HT-29 (cell line): ENCODE measurements around the gene INO80B. TPM values are rescaled to one million over a fixed set of nuclear protein-coding genes. Genes with fewer than 3 reads are reported as not detected.

ENCODE experiments used
- DNase-seq: peaks from one replicate; pipeline ENCODE4 v3.0.0-alpha.2; 2015; ENCODE audit warnings: low spot score
- total RNA-seq: library from RNA; depleted of rRNA; stranded (reverse); fragments of >200 nt; shearing (Covaris generic); gene quantifications from 2 replicates; pipeline ENCODE4 v1.2.3, GENCODE V29; 2014; rRNA removed

Gene INO80B
- 26.0 and 34.6 TPM in 2 replicates for total RNA-seq

DNA sequence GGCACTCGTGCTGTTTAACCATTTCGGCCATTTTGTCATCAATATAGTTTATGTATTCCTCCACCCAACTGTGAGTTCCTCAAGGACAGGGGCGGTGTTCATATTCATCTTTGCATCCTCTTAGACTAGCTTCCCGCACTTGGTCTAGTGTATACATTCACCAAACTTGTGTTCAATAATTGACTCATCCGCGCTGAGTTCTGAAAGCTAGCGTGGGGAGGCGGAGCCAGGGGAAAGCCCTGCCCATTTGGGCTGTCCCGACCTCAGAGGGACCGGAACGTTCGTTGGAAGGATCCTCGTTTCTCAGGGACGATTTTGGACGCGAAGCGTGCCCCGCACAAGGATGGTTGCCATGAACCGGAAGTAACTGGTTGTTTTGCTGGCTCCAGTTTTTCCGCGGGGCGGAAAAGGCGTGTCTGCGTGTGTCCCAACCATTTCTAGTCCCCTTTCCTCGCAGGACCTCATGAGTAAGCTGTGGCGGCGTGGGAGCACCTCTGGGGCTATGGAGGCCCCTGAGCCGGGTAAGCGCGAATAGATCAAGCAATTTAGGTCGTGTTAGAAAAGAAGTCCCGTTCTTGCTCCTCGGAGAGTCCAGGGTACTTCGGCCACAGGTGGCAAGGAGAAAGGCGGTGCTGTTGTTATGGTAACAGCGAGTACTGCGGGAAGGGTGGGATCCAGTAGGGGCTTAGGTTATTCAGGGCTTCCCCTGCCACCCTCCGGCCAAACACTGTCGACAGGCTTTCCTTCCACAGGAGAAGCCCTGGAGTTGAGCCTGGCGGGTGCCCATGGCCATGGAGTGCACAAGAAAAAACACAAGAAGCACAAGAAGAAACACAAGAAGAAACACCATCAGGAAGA lies at the start of gene INO80B:
Gene INO80B, plus strand, starts transcription at position 434 of the 858 bp plus-strand sequence. Its CDS starts 30 bp downstream, at position 464.
- peak; percentile 98 for DNase-seq

DNA sequence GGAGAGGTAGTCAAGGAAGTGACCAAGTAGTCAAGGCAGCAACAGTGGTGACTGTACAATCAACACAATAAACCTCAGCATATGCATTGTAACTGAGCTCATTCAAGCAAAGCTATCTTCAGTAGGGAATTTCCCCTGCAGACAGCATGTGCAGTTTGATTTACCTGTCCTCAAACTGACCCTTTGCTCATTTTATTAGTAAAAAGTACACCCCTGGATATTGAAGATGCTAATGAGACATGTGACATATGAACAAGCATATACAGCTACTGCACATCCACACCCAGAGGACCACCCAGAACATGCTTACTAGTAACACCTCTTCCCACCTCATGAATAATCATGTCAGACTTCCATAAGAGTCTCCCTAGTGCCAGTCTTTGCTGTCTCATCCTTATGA lies 48.9 kb upstream of the INO80B start:
- no peak for DNase-seq

DNA sequence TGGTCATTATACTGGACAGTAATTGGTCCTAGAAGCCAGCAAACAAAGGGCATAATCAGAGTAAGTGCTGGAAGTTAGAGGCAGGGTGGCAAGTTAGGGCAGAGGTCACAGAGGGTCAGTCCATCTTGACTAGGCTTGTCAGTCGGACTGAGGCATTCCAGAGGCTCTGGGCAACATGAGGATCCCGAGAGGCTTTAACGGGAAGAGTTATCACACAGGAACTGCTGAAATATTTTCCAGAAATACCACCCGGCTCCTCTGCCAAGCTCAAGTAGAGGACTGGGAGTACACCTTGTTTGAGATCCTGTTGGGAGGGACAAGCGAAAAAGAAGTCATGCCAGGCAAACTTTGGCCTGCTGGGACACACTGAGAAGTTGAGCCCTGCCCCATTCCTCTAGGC lies 47.2 kb upstream of the INO80B start:
- DNase-seq: no peak

DNA sequence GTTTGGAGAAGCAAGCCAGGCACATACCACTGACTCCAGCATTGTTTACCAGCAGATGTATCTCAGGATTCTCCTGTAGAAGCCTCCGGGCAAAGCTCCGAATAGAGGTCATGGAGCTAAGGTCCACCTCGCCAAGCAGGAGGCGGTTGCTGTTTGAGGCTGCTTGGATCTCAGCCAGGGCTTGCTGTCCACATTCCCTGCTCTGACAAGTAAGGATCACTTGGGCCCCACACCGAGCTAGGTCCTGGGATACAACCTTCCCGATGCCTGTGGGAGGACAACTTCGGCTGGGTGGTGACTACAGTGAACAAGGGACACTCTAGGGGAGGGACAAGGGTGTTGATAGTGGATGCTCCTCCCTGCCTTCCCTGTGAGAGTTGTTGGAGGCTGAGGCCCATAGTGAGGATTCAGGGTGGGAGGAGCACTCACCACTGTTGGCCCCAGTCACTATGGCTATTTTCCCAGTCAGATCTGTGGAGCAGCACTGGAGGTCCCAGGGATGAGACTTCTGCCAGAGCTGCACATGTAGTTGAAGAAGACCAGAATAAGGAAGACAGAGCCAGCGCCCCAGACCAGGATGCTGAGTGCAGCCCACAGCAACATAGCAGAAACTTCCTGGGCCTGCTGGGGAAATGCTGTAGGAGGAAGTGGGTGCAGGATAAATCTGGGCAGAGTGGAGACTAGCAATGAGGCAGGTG lies 41.7 kb upstream of the INO80B start:
- DNase-seq: no peak

DNA sequence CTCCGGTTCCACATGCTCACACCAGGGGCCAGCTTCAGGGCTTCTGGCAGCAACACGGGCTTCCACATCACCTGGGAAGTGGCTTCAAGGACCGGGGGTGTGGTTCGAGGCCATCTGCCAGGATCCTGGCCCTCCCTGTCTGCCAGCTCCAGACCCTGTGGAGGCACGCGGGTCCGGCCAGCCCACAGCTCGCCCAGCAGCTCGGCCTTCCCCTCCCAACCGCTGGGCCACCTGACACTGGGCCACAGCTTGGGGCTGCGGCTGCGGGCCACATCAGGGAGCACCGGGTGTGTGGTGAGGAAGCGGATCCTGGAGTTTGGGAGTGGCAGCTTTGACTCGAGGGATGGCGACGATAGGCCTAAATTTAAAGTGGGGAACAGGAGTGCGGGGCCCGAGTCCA lies 40.4 kb upstream of the INO80B start:
- no peak for DNase-seq

DNA sequence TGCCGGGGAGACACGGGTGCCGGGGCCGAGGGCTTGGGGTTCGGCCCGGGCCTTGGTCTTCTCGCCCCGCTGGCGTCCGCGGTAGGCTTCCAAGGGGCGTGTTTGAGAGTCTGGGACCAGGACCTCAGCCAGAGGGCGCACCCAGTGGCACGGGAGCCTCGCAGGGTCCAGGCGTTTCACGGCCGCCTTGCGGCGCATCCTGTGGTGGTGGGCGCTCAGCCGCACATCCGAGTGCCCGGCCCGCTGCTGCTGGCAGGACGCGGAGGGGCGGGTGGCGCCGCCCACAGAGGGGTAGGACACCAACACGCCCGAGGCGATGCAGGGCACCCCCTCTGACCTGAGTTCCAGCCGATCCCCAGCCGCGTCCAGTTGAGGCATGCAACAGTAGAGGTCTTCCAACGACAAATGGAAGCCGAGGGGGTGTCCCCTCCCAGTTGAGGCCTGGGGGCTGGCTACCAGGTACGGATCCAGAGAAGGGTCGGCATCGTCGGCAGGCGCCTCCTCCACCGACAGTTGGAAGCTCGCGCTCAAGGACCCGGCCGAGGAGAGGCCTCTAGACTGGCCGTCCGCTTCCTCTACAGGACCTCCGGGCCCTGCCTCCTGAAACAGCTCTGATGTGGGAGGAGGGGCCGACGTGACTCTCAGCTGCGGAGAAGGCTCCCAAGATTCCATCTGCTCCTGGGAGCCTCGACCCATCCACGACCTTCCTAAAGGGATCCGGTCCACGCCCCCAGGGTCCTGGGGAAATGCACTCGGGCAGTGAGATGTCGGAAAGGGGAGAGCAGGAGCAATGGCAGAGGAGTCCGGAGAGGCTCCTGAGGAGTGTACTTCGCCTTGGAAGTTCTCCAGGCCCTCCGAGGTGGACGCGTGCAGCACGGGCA lies 39.8 kb upstream of the INO80B start:
- no peak for DNase-seq

DNA sequence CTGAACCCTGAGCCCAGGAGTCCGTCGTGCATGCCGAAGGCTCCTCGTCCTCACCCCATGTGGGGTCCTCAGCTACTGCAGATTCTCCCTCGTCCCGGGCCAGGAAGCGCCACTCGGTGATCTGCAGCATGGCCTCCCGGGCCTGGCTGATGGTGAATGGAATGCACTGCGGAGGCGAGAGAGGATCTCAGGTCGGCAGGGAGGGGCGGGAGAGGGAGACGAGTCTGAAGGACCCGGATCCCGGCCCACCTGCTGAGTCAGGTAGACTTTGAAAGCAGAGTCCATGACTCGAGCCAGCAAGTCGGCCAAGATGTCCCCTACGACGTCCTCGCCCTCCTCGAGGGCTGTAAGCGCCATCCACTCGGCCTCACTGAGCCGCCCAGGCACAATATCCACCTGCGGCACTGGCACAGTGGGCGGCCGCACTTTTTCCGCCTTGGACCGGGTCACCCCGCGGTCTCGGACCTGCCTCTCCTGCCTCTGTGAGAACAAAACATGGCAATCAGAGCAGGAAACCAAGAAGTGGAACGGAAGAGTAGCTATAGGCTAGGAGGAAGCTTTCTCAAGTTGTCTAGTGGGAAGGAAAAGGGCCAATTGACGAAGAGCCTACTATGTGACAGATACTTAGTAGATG lies 39.0 kb upstream of the INO80B start:
- no peak for DNase-seq

DNA sequence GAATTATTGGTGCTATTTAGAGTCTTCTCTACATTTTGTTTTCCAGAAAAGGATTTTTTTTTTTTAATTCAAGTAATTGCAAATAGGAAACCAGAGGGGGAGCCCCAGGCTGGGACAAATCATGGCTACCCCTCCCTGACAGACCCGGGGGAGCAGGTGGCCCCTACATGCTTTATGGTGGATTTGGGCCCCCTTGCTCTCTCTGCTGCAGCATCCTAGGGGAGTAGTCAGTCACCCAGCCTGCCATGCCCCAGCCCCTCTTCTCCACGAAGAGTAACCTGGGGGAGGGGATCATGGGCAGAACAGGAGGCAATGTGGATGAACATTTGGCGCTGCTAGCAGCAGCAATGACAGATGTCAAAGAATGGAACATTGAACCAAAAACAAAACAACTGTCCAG lies 38.1 kb upstream of the INO80B start:
- no peak for DNase-seq

DNA sequence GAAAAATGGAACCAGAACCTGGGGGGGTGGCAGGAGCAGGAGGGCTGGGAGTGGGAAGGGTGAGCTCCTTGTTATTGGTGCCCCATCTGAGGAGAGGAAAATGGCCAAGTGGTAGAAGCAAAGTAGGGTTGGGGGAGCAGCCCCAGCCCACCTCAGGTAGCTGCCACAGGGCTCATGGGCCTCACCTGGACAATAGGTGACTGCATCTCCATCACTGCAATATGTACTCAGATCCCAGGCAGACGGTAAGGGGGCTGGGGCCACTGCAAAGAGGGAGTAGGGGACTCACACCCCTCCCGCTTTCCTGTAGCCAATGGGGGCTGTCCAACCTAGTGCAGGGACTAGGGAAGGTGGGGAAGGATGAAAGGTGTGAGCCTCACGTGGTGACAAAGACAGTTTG lies 37.7 kb upstream of the INO80B start:
- DNase-seq: no peak

DNA sequence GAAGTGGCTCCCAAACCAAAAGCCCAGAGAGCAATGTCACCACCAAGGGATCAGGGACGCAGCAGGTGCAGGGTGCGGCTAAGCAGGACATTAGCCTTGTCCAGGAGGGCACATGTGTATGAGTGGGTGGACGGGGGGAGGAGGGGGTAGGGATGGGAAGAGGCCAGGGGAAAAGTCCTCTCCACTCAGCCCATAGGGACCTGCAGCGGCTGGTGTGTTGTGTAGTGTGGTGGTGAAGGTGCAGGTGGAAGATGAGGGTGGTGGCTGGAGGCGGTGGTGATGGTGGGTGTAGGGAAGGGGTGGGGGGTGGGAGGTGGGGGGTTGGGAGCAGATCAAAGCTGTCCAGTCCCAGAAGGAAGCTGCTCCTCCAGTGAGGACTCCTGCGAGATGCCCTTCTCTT lies 37.1 kb upstream of the INO80B start:
- DNase-seq: no peak

DNA sequence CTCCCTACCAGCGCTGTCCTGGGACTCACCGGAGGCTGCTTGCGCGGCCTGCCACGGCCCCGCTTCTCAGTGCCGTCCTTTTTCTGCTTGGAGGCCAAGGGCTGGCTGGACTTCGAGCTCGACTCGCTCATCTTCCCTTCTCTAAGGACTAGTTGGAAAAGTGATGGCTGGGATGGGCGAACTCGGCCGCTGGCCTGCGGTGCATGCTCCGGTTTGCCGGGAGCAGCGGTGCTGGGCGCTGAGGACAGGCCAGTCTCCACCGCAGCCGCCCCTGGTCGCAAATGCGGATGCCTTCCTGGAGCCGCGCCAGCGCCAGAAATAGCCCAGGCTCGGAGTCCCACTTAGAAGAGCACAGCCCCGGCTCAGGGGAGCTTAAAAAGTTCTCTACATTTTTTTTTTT lies 36.6 kb upstream of the INO80B start:
- DNase-seq: no peak

DNA sequence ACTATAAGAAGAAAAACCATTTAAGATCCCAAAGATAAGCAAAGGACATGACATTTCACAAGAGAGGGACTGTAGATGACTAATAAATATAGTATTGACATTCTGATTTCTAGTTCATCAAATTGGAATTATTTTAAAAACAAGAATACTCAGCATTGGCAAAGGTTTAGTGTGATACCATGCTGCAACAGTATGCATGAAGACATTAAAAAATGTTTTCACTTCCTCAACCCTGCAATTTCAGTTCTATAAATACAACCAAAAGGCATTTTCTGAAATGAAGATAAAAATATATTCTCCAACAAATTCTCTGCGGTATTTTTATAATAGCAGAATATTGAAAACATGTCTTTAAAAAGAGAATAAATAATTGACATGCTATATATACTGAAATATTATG lies 35.5 kb upstream of the INO80B start:
- no peak for DNase-seq

DNA sequence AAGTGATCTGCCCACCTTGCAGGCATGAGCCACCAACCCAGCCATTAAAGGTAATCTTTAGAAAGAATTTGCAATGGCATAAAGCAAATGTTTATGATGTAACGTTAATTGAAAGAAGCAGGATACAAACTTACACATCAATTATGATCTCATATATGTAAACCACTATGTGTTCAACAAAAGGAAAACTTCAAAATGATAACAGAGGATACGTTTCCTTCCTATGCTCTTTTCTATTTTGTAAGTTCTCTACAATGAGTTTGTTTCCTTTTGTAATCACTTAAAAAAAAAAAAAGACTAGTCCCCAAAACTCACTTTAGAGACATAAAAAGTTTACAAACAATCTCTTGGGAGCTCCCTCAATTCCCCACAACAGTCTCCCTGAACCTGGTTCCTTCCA lies 34.9 kb upstream of the INO80B start:
- DNase-seq: no peak

DNA sequence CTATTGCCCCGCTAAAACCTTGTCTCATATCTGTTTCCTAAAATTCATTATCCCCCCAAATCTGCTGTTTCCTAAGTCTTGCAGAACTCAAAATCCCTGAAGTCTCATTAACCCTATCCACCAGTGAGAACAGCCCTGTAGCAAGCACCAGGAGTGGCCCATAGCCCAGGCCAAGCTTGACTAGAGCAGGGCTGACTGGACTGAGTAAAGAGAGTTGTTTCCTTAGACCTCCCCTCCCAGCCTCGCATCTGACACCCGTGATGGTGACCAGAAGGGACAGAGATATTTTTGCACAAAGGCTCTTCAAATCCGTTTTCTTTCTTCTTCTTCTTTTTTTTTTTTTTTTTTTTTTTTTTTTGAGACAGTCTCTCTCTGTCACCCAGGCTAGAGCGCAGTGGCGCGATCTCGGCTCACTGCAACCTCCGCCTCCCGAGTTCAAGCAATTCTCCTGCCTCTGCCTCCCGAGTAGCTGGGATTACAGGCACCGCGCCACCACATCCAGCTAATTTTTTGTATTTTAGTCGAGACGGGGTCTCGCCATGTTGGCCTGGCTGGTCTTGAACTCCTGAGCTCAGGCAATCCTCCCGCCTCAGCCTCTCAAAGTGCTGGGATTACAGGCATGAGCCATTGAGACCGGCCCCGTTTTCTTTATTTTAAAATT lies 34.3 kb upstream of the INO80B start:
- peak; percentile 23 for DNase-seq

DNA sequence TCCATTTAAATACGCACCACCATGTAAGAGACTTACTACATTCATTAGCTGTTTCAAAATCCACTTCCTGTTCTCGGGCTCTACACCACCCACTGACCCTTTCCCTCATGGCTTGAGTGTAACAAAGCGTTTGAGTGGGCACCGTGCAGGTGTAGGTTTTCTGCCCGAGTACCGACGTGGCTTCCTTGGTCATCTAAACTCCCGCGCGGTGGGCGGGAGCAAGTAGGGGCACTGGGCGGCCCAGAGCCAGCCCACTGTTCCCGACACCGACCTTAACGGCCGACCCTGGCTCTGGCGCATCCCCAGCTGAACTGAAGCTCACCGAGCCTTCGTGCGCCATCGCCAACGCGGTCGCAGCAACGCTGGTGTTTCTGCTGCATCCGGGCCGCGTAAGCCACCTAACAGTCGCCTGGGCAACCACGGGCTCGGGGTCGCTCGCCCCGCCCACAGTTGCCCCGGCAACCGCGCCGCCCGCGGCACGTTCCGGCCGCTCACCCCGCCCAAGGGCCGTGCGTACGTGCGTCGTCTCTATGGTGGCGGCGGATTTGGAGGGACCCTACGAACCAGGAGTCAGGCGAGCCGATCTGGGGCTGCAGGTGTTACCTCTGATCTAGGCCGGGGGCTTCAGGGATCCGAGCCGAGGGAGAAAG lies 33.5 kb upstream of the INO80B start, which contains the start of the genes C2orf81 and WDR54:
Gene C2orf81, minus strand, starts transcription at position 399 of the 650 bp plus-strand sequence. Its CDS starts 59 bp downstream, at position 340.
Gene WDR54, plus strand, starts transcription at position 510 of the 650 bp plus-strand sequence. CDS start 424 bp downstream, outside the sequence.
- peak; percentile 93 for DNase-seq

DNA sequence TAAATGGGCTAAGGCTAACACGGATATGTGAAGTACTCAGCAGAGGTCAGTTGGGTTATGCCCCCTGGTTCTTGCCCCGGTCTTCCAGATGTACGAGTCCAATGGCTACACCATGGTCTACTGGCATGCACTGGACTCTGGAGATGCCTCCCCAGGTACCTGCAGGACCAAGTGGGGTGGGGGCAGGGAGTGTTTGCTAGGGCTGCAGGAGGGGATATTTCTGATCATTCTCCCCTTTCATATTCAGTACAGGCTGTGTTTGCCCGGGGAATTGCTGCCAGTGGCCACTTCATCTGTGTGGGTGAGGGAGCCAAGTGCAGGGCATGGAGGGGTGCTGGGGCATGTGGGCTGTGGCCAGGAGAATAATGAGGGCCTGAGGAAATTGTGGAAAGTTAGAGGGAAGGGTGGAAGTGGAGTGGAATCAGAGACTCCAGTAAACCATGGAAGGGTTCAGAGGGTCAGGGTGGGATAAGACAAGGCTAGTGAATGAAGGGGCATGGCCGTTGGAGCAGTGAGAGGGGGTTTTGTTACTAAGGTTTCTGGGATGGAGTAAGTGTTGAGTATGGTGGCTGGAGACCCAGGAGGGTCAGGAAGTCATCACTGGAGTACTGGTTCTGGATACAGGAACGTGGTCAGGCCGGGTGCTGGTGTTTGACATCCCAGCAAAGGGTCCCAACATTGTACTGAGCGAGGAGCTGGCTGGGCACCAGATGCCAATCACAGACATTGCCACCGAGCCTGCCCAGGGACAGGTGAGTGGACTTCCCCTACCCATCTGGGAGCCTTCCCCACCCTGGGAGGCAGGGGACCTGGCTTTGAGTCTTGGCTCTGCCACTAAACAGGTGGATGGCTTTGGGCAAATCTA lies 31.4 kb upstream of the INO80B start:
- DNase-seq: no peak

DNA sequence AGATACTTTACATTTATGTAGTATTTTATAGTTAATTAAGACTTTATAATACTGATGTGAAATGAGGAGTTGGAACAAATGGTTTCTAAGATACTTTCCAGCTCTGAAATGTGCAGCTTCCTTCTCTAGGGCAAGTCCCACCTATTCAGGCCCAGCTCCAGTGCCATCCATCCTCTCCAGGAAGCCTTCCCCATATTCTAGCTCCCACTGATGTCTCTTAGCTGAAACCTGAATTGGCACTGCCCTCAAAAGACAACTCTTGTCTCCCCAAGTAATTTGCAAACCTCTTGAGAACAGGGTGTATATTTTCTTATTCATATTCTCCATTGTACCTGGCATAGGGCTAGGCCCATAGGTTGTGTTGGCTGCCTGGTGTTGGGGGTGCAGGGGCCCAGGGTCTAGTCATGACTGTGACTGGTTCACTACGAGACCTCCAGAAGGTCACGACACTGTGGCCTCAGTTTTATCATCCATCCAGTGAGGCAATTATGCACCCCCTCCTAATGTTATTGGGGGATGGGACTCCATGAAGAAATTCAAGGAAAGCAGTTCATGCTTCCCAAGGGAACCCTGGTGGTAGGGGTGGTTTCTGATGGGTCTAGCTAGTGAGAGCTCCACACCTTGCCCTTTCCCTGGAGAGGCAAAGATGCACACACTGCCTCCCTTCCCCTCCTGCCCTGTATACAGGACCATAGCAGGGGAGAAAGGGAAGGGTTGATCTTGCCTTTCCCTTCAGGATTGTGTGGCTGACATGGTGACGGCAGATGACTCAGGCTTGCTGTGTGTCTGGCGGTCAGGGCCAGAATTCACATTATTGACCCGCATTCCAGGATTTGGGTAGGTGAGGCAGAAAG lies 30.5 kb upstream of the INO80B start:
- no peak for DNase-seq

DNA sequence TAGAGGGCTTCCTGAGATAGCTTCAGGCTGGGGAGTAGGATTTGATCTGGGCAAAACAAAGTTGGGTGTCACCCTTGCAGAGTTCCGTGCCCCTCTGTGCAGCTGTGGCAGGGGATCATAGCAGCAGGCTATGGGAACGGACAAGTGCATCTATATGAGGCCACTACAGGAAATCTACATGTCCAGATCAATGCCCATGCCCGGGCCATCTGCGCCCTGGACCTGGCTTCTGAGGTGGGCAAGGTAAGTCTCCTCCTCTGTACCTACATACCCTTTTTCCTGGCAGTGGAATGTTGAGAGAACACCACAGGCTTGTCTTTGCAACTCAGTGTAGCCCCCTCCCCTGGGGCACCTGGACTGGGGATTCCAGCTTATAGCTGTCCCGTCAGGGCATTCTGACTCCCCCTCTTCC lies 29.9 kb upstream of the INO80B start:
- DNase-seq: no peak
